ENCODE measurements around the gene TAS2R5. TPM values are rescaled to one million over a fixed set of nuclear protein-coding genes. Genes with fewer than 3 reads are reported as not detected.

Gene TAS2R5
- total RNA-seq, 1 experiment from 2014 or later, result 0.92 TPM

DNA sequence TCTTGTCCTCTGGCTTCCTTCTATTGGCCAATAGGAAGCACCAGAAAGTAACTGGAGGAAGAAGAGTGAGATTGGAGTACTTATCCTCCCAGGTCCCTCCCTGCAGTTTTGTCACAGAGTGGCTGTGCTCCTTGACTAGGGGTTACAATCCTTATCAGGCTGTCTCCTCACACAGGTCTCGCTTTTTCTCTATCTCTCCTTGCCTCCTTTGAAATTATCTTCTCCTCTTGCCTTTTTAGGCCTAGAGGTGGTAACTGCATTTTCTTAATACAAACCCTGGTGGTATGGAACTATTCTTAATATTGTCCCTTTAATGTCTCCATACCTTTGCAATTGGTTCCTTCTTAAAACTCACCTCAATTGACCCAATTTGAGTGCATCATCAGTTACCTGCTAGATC lies 48.6 kb downstream of the TAS2R5 start:
- H4K20me1 ChIP-seq (ENCODE audit: control insufficient read depth, insufficient read depth, insufficient read length), result no peaks in the 10 kb centered on the region
- no peak overlapping the region for H3K27ac Mint-ChIP-seq
- H3K4me1 ChIP-seq (ENCODE audit: insufficient read depth, low read length), result no peaks in the 10 kb centered on the region
- H4K91ac ChIP-seq (ENCODE audit: insufficient read length, low read depth, low read length), result no peak overlapping the region
- H3K27me3 ChIP-seq (ENCODE audit: insufficient read depth, low read length), result no peaks in the 10 kb centered on the region
- no peak overlapping the region for H3K4me3 Mint-ChIP-seq
- H2BK20ac ChIP-seq (ENCODE audit: low read depth, low read length, poor library complexity, severe bottlenecking), result no peak overlapping the region
- H3K36me3 Mint-ChIP-seq (ENCODE audit: insufficient read depth in 1 of 3, low read depth in 3 of 3), result no peaks in the 10 kb centered on the region
- H3K27me3 Mint-ChIP-seq (ENCODE audit: low read depth), result peaks cover 5% of the 10 kb centered on the region
- H3K9me3 ChIP-seq (ENCODE audit: control insufficient read depth, low read depth, low read length), result no peaks in the 10 kb centered on the region
- H2BK15ac ChIP-seq (ENCODE audit: low read depth, low read length), result no peak overlapping the region
- TF ChIP-seq, protein P1, sequence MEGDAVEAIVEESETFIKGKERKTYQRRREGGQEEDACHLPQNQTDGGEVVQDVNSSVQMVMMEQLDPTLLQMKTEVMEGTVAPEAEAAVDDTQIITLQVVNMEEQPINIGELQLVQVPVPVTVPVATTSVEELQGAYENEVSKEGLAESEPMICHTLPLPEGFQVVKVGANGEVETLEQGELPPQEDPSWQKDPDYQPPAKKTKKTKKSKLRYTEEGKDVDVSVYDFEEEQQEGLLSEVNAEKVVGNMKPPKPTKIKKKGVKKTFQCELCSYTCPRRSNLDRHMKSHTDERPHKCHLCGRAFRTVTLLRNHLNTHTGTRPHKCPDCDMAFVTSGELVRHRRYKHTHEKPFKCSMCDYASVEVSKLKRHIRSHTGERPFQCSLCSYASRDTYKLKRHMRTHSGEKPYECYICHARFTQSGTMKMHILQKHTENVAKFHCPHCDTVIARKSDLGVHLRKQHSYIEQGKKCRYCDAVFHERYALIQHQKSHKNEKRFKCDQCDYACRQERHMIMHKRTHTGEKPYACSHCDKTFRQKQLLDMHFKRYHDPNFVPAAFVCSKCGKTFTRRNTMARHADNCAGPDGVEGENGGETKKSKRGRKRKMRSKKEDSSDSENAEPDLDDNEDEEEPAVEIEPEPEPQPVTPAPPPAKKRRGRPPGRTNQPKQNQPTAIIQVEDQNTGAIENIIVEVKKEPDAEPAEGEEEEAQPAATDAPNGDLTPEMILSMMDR (conservative IDR thresholded peaks at IDR 0.05), result no peak
- H3K79me2 ChIP-seq (ENCODE audit: insufficient read depth, low read length), result no peaks in the 10 kb centered on the region
- H3K9ac ChIP-seq (ENCODE audit: extremely low read depth, insufficient read length, low read length), result no peak overlapping the region
- no peaks in the 10 kb centered on the region for H3K23me2 ChIP-seq (ENCODE audit: insufficient read length, low read depth, low read length, poor library complexity, severe bottlenecking)
- H3K18ac ChIP-seq (ENCODE audit: insufficient read length, low read depth, low read length), result no peak overlapping the region
- no peak overlapping the region for H3K23ac ChIP-seq (ENCODE audit: insufficient read length, low read depth, low read length)
- H3K9me3 Mint-ChIP-seq, result no peaks in the 10 kb centered on the region
- no peak overlapping the region for H2BK120ac ChIP-seq (ENCODE audit: low read depth, low read length, poor library complexity, severe bottlenecking)
- H3K4me1 Mint-ChIP-seq, result peaks cover 3 to 5% of the 10 kb centered on the region in 2 experiments
- no peaks in the 10 kb centered on the region for H3K79me1 ChIP-seq (ENCODE audit: insufficient read depth, low read depth, low read length, poor library complexity, severe bottlenecking)
- H2BK12ac ChIP-seq (ENCODE audit: insufficient read length, low read depth, low read length), result no peak overlapping the region
- no peak overlapping the region for H4K8ac ChIP-seq (replicated peaks; ENCODE audit: insufficient read length, low read depth, low read length)
- H3K4ac ChIP-seq (ENCODE audit: low read depth, low read length), result no peak overlapping the region
- H2AK5ac ChIP-seq (ENCODE audit: insufficient read length, low read length), result no peak overlapping the region
- no peak overlapping the region for H3K4me2 ChIP-seq (ENCODE audit: insufficient read depth, insufficient read length, low read length)
- no peak overlapping the region for H2AFZ ChIP-seq (ENCODE audit: low read length)
- no peak for DNase-seq
- no peak overlapping the region for H3K27ac ChIP-seq (ENCODE audit: insufficient read length, low read depth, low read length)
- no peak overlapping the region for H3T11ph ChIP-seq (ENCODE audit: low read length)
- H3K56ac ChIP-seq (ENCODE audit: insufficient read length, low read depth, low read length), result no peak overlapping the region
- WGBS (ENCODE audit: extremely low coverage, insufficient read length, low lambda C conversion rate), result no CpG with 5 or more reads among the region's 1 CpG
- no peak overlapping the region for H3K14ac ChIP-seq (ENCODE audit: insufficient read depth, low read length)
- no peak overlapping the region for H2BK5ac ChIP-seq (ENCODE audit: insufficient read length, low read length)
- H4K5ac ChIP-seq (ENCODE audit: insufficient read length, low read depth, low read length), result no peak overlapping the region

Measured in H9 (cell line).